Upper lobe of right lung (tissue), 1 donor: ENCODE data around the gene GLI3. TPM values are rescaled to one million over a fixed set of nuclear protein-coding genes. Genes with fewer than 3 reads are reported as not detected.

Experiments
- ATAC-seq: fragments of 200-7000 bp; cut with Tn5 transposase; one replicate; pipeline ENCODE4 v1.9.1; 2020; ENCODE audit warnings: mild to moderate bottlenecking, moderate library complexity
- DNase-seq: peaks from one replicate; pipeline ENCODE4 v3.0.0-alpha.2; 2020
- H3K27ac ChIP-seq: fragments of 200-600 bp; one replicate; pipeline ENCODE4 v1.8.0; 2022
- H3K27me3 ChIP-seq: fragments of 200-600 bp; one replicate; pipeline ENCODE4 v1.8.0; 2022; ENCODE audit warnings: mild to moderate bottlenecking
- H3K36me3 ChIP-seq: fragments of 200-600 bp; one replicate; pipeline ENCODE4 v1.8.0; 2022
- H3K4me1 ChIP-seq: fragments of 200-600 bp; one replicate; pipeline ENCODE4 v1.8.0; 2022
- H3K4me3 ChIP-seq: fragments of 200-600 bp; one replicate; pipeline ENCODE4 v1.8.0; 2022; ENCODE audit warnings: mild to moderate bottlenecking
- H3K9me3 ChIP-seq: fragments of 200-600 bp; one replicate; pipeline ENCODE4 v1.8.0; 2022
- CTCF ChIP-seq: fragments of 200-600 bp; IDR thresholded peaks from one replicate; pipeline ENCODE4 v1.8.0; 2022; ENCODE audit warnings: antibody characterized with exemption
- intact Hi-C: fragments of 100-400 bp; cut with DNase I; formaldehyde crosslinking; loops from one replicate; pipeline ENCODE4 v1.11.0; 2022
- total RNA-seq: library from RNA; stranded (reverse); fragmentation: NEBNext Ultra II Directional; extraction: Animal tissue kit (Norgen Biotek cat#: 25700); gene quantifications from one replicate; pipeline ENCODE4 v1.2.1, GENCODE V29; 2021
- donor health status: DM: no; HTN: yes; CAD: no; lungs with severe emphysema.

GLI3 gene
- total RNA-seq, 1 donor from 2014 or later, result 17.5 TPM

GRCh38 chr7:42137431-42137830 lies 99.6 kb downstream of the GLI3 start:
- no peak for TF ChIP-seq CTCF
- Histone ChIP-seq H3K27me3 (no peaks in the 10 kb centered on the region), H3K4me3 (no peak overlapping the region), H3K27ac (no peak overlapping the region), H3K4me1 (no peaks in the 10 kb centered on the region), H3K36me3 (no peaks in the 10 kb centered on the region), H3K9me3 (no peaks in the 10 kb centered on the region)
- ATAC-seq (no peak), DNase-seq (no peak)
- intact Hi-C loops, result no loop called here

GRCh38 chr7:42135728-42136127 lies 101.3 kb downstream of the GLI3 start:
- Histone ChIP-seq H3K27ac (no peak overlapping the region), H3K9me3 (no peaks in the 10 kb centered on the region), H3K36me3 (no peaks in the 10 kb centered on the region), H3K4me1 (no peaks in the 10 kb centered on the region), H3K4me3 (no peak overlapping the region), H3K27me3 (no peaks in the 10 kb centered on the region)
- TF ChIP-seq CTCF, result no peak
- DNase-seq, result no peak
- no peak for ATAC-seq
- intact Hi-C loops, result no loop called here

GRCh38 chr7:42134276-42134876 lies 102.6 kb downstream of the GLI3 start:
- Histone ChIP-seq H3K4me3 (no peak overlapping the region), H3K27me3 (no peaks in the 10 kb centered on the region), H3K9me3 (no peaks in the 10 kb centered on the region), H3K27ac (no peak overlapping the region), H3K36me3 (no peaks in the 10 kb centered on the region), H3K4me1 (no peaks in the 10 kb centered on the region)
- ATAC-seq (no peak), DNase-seq (no peak)
- TF ChIP-seq CTCF, result no peak
- intact Hi-C loops, result no loop called here

- H3K4me1 ChIP-seq, result no peaks in the 10 kb centered on the region
- intact Hi-C loops, result no loop called here
- H3K4me3 ChIP-seq, result no peak overlapping the region
- no peaks in the 10 kb centered on the region for H3K27me3 ChIP-seq
- no peaks in the 10 kb centered on the region for H3K36me3 ChIP-seq
- DNase-seq (no peak), ATAC-seq (no peak)
- no peak overlapping the region for H3K27ac ChIP-seq
- TF ChIP-seq CTCF, result no peak
- no peaks in the 10 kb centered on the region for H3K9me3 ChIP-seq
Measured at GRCh38 chr7:42133321-42133720, 103.7 kb downstream of the GLI3 start.

GRCh38 chr7:42128703-42129102 lies 108.3 kb downstream of the GLI3 start:
- H3K4me1 ChIP-seq, result no peaks in the 10 kb centered on the region
- no peaks in the 10 kb centered on the region for H3K9me3 ChIP-seq
- ATAC-seq, result no peak
- DNase-seq, result no peak
- no peaks in the 10 kb centered on the region for H3K36me3 ChIP-seq
- TF ChIP-seq CTCF, result no peak
- H3K27me3 ChIP-seq, result no peaks in the 10 kb centered on the region
- H3K27ac ChIP-seq, result no peak overlapping the region
- no peak overlapping the region for H3K4me3 ChIP-seq
- intact Hi-C loops, result no loop called here

- H3K4me1 ChIP-seq, result no peaks in the 10 kb centered on the region
- no peaks in the 10 kb centered on the region for H3K9me3 ChIP-seq
- ATAC-seq (no peak), DNase-seq (no peak)
- H3K27ac ChIP-seq, result no peak overlapping the region
- intact Hi-C loops, result no loop called here
- H3K4me3 ChIP-seq, result no peak overlapping the region
- H3K36me3 ChIP-seq, result no peaks in the 10 kb centered on the region
- TF ChIP-seq CTCF, result no peak
- no peaks in the 10 kb centered on the region for H3K27me3 ChIP-seq
Measured at GRCh38 chr7:42127232-42127622, 109.8 kb downstream of the GLI3 start.
